Loucy (cell line): ENCODE data around the gene RNF149.

ENCODE experiments used
- CTCF ChIP-seq: fragments of 200-600 bp; sonication (generic); conservative IDR thresholded peaks from 2 replicates; pipeline ENCODE4 v1.5.1; 2014; ENCODE audit warnings: mild to moderate bottlenecking, antibody characterized with exemption, low read length
- EZH2phosphoT487 ChIP-seq: fragments of 200-600 bp; IDR thresholded peaks from 2 replicates; pipeline ENCODE4 v1.6.1; 2018; ENCODE audit warnings: antibody characterized with exemption, mild to moderate bottlenecking, moderate library complexity, borderline replicate concordance

- TF ChIP-seq EZH2phosphoT487 (no peak), CTCF (no peak)
These were observed 21.9 kb upstream of the RNF149 start for GRCh38 chr2:101330253-101330933.
